H1 (cell line): ENCODE data around the gene TFAP2A. TPM values are rescaled to one million over a fixed set of nuclear protein-coding genes. Genes with fewer than 3 reads are reported as not detected.

Source experiments
- CTCF ChIA-PET: fragments of 300-600 bp; sonication (Branson Sonifier 250); formaldehyde crosslinking; loops from one replicate; lab custom pipeline; 2021; ENCODE audit not compliant: partially characterized antibody; lab: Charles Lee
- POLR2A ChIA-PET: fragments of 300-600 bp; sonication (Branson Sonifier 250); formaldehyde crosslinking; loops from one replicate; lab custom pipeline; 2021; ENCODE audit warnings: inconsistent platforms; ENCODE audit not compliant: partially characterized antibody; lab: Charles Lee
- DNase-seq, 2 experiments: peaks; one replicate each; pipeline versions ENCODE4 v3.0.0 to v3.0.0-alpha.2; 2010 to 2022; ENCODE audit warnings: low spot score in 2 of 2, low read depth in 1 of 2, mixed read lengths in 1 of 2
- FAIRE-seq: peaks from 2 replicates; lab custom pipeline; 2011; peaks lifted over from hg19 to GRCh38; lab: Jason Lieb, UNC
- H2AFZ ChIP-seq: 2 replicates; pipeline ENCODE4 v1.8.1; 2012; ENCODE audit warnings: low read length, inconsistent platforms
- H2AK5ac ChIP-seq: 2 replicates; pipeline ENCODE4 v1.6.1; 2013; ENCODE audit warnings: low read depth, low read length
- H2BK120ac ChIP-seq: replicated peaks from 2 replicates; pipeline ENCODE3; 2013; ENCODE audit warnings: low read depth, low read length, inconsistent platforms
- H2BK12ac ChIP-seq: 2 replicates; pipeline ENCODE4 v1.6.1; 2013; ENCODE audit warnings: low read depth, low read length
- H2BK15ac ChIP-seq: 2 replicates; pipeline ENCODE4 v1.6.1; 2013; ENCODE audit warnings: low read length
- H2BK20ac ChIP-seq: 2 replicates; pipeline ENCODE4 v1.6.1; 2013; ENCODE audit warnings: low read length
- H2BK5ac ChIP-seq: 2 replicates; pipeline ENCODE4 v1.6.1; 2013; ENCODE audit warnings: low read depth, low read length
- H3K14ac ChIP-seq: 2 replicates; pipeline ENCODE4 v1.6.1; 2013; ENCODE audit warnings: inconsistent platforms; ENCODE audit not compliant: insufficient read length
- H3K18ac ChIP-seq: 2 replicates; pipeline ENCODE4 v1.6.1; 2013; ENCODE audit warnings: low read length; ENCODE audit errors: extremely low read depth
- H3K23ac ChIP-seq: 2 replicates; pipeline ENCODE4 v1.6.1; 2013; ENCODE audit warnings: inconsistent platforms; ENCODE audit not compliant: insufficient read length
- H3K23me2 ChIP-seq: 2 replicates; pipeline ENCODE4 v1.6.1; 2013; ENCODE audit warnings: low read depth, low read length
- H3K27ac ChIP-seq: 2 replicates; pipeline ENCODE4 v1.6.1; 2011; ENCODE audit warnings: low read depth, low read length, inconsistent platforms
- H3K27me3 ChIP-seq, 4 experiments: replicated peaks in 1 of 4; 1 replicate in 1 of 4; 2 replicates in 3 of 4; pipeline versions ENCODE4 v1.6.1 to v1.8.1; 2011 to 2013; ENCODE audit warnings: low read length in 3 of 4, mild to moderate bottlenecking in 3 of 4, inconsistent platforms in 2 of 4, mixed read lengths in 2 of 4, moderate library complexity in 1 of 4; ENCODE audit not compliant: control insufficient read depth in 3 of 4, insufficient read depth in 3 of 4; ENCODE audit errors: extremely low read depth in 1 of 4
- H3K36me3 ChIP-seq, 4 experiments: 2 replicates each; pipeline versions ENCODE4 v1.6.1 to v1.8.1; 2011 to 2013; ENCODE audit warnings: mild to moderate bottlenecking in 4 of 4, low read length in 3 of 4, moderate library complexity in 2 of 4, control low read depth in 1 of 4, inconsistent platforms in 1 of 4; ENCODE audit not compliant: insufficient read depth in 4 of 4, control insufficient read depth in 2 of 4
- H3K4ac ChIP-seq: replicated peaks from 2 replicates; pipeline ENCODE3; 2013; ENCODE audit warnings: low read length, low read depth, mixed read lengths, inconsistent platforms; ENCODE audit not compliant: insufficient read length
- H3K4me1 ChIP-seq, 4 experiments: replicated peaks in 1 of 4; 1 replicate in 1 of 4; 2 replicates in 3 of 4; pipeline versions ENCODE4 v1.6.1 to v1.8.1; 2011 to 2013; ENCODE audit warnings: low read length in 3 of 4, inconsistent platforms in 2 of 4, mixed read lengths in 1 of 4; ENCODE audit not compliant: insufficient read depth in 4 of 4, control insufficient read depth in 3 of 4
- H3K4me2 ChIP-seq, 2 experiments: 2 replicates each; pipeline versions ENCODE4 v1.6.1 to v1.8.1; 2011 to 2013; ENCODE audit warnings: low read depth in 2 of 2, low read length in 2 of 2, control low read depth in 1 of 2, inconsistent platforms in 1 of 2, mild to moderate bottlenecking in 1 of 2; ENCODE audit not compliant: insufficient read depth in 1 of 2
- H3K4me3 ChIP-seq, 4 experiments: fragments of 200-600, 300-600 bp in 1 of 4; sonication (generic), shearing (Covaris generic), sonication (Bioruptor Twin) in 1 of 4; 2 replicates each; pipeline versions ENCODE4 v1.5.1 to v1.8.1; 2011 to 2016; ENCODE audit warnings: low read length in 4 of 4, low read depth in 3 of 4, control low read depth in 2 of 4, inconsistent platforms in 2 of 4, mild to moderate bottlenecking in 2 of 4, mixed read lengths in 1 of 4, moderate library complexity in 1 of 4; ENCODE audit not compliant: insufficient read depth in 2 of 4; ENCODE audit errors: extremely low read depth in 1 of 4
- H3K56ac ChIP-seq: replicated peaks from 2 replicates; pipeline ENCODE3; 2013; ENCODE audit warnings: low read depth, mild to moderate bottlenecking, mixed read lengths, low read length, inconsistent platforms; ENCODE audit not compliant: insufficient read length
- H3K79me1 ChIP-seq: 2 replicates; pipeline ENCODE4 v1.6.1; 2013; ENCODE audit warnings: low read depth, low read length, control low read depth
- H3K79me2 ChIP-seq, 2 experiments: 2 replicates each; pipeline versions ENCODE4 v1.6.1 to v1.8.1; 2012 to 2013; ENCODE audit warnings: low read length in 2 of 2, mild to moderate bottlenecking in 2 of 2, inconsistent platforms in 1 of 2; ENCODE audit not compliant: insufficient read depth in 2 of 2, control insufficient read depth in 1 of 2
- H3K9ac ChIP-seq, 4 experiments: replicated peaks in 1 of 4; 1 replicate in 1 of 4; 2 replicates in 3 of 4; pipeline versions ENCODE4 v1.6.1 to v1.8.1; 2011 to 2013; ENCODE audit warnings: low read depth in 3 of 4, low read length in 3 of 4, control low read depth in 2 of 4, mild to moderate bottlenecking in 2 of 4, moderate library complexity in 2 of 4, inconsistent platforms in 1 of 4; ENCODE audit errors: extremely low read depth in 1 of 4
- H3K9me3 ChIP-seq, 2 experiments: 2 replicates each; pipeline versions ENCODE4 v1.6.1 to v1.8.1; 2012 to 2013; ENCODE audit warnings: mild to moderate bottlenecking in 2 of 2, moderate library complexity in 2 of 2, control low read depth in 1 of 2, inconsistent platforms in 1 of 2, low read depth in 1 of 2, low read length in 1 of 2, mixed read lengths in 1 of 2; ENCODE audit not compliant: insufficient read depth in 2 of 2
- H4K20me1 ChIP-seq, 2 experiments: replicated peaks in 1 of 2; 2 replicates each; pipeline versions ENCODE3 to v1.8.1; 2011 to 2013; ENCODE audit warnings: inconsistent platforms in 2 of 2, low read length in 2 of 2, mild to moderate bottlenecking in 1 of 2; ENCODE audit not compliant: insufficient read depth in 2 of 2, control insufficient read depth in 1 of 2
- H4K5ac ChIP-seq: 2 replicates; pipeline ENCODE4 v1.6.1; 2013; ENCODE audit warnings: low read length, low read depth, mixed read lengths, inconsistent platforms; ENCODE audit not compliant: insufficient read length
- H4K8ac ChIP-seq: 2 replicates; pipeline ENCODE4 v1.8.0; 2013; ENCODE audit warnings: mild to moderate bottlenecking, moderate library complexity, low read length, inconsistent platforms; ENCODE audit not compliant: insufficient read depth; ENCODE audit errors: extremely low read depth
- H4K91ac ChIP-seq: replicated peaks from 2 replicates; pipeline ENCODE3; 2013; ENCODE audit warnings: low read length, mixed read lengths, inconsistent platforms; ENCODE audit not compliant: insufficient read length
- GTF2F1 ChIP-seq: IDR thresholded peaks from 2 replicates; pipeline ENCODE4 v1.6.1; 2012; ENCODE audit warnings: low read depth, low read length, improper control_type of control experiment, borderline replicate concordance
- KDM1A ChIP-seq: fragments of 200-600, 300-600 bp; sonication (generic); IDR thresholded peaks from 2 replicates; pipeline ENCODE4 v1.7.1; 2016; ENCODE audit warnings: mild to moderate bottlenecking, low read length, borderline replicate concordance
- KDM5A ChIP-seq: fragments of 200-600 bp; IDR thresholded peaks from 2 replicates; pipeline ENCODE4 v1.7.1; 2012; ENCODE audit warnings: mild to moderate bottlenecking, low read length, inconsistent platforms, mixed read lengths
- NRF1 ChIP-seq: IDR thresholded peaks from 2 replicates; pipeline ENCODE4 v1.6.1; 2011; ENCODE audit warnings: mild to moderate bottlenecking, low read depth, low read length, improper control_type of control experiment
- RAD21 ChIP-seq, 2 experiments: IDR thresholded peaks in 1 of 2; conservative IDR thresholded peaks in 1 of 2; 2 replicates each; pipeline ENCODE4 v1.6.1; 2011; ENCODE audit warnings: low read depth in 2 of 2, low read length in 2 of 2, improper control_type of control experiment in 1 of 2, inconsistent platforms in 1 of 2, mild to moderate bottlenecking in 1 of 2, moderate library complexity in 1 of 2
- RBBP5 ChIP-seq: IDR thresholded peaks from 2 replicates; pipeline ENCODE4 v1.7.1; 2012; ENCODE audit warnings: low read depth, mild to moderate bottlenecking, inconsistent platforms, low read length, moderate library complexity, borderline replicate concordance
- RFX5 ChIP-seq: IDR thresholded peaks from 2 replicates; pipeline ENCODE4 v1.6.1; 2011; ENCODE audit warnings: low read depth, low read length, improper control_type of control experiment, borderline replicate concordance
- SIN3A ChIP-seq, 2 experiments: IDR thresholded peaks in 1 of 2; conservative IDR thresholded peaks in 1 of 2; 2 replicates each; pipeline ENCODE4 v1.6.1; 2011 to 2012; ENCODE audit warnings: low read length in 2 of 2, improper control_type of control experiment in 1 of 2, low read depth in 1 of 2, mild to moderate bottlenecking in 1 of 2
- SIRT6 ChIP-seq: IDR thresholded peaks from one replicate; pipeline ENCODE4 v1.7.1; 2012; ENCODE audit warnings: low read length, inconsistent platforms
- SRF ChIP-seq: IDR thresholded peaks from 2 replicates; pipeline ENCODE4 v1.6.1; 2011; ENCODE audit warnings: mild to moderate bottlenecking, low read depth, low read length, moderate library complexity
- TAF7 ChIP-seq: optimal IDR thresholded peaks from 2 replicates; pipeline ENCODE3; 2011; ENCODE audit warnings: low read depth, mild to moderate bottlenecking, inconsistent platforms, low read length, moderate library complexity, borderline replicate concordance
- WGBS, 2 experiments: shearing (Covaris generic) in 1 of 2; methylation state at CpG; one replicate each; pipeline versions ENCODE4 v1.1.6 to v1.1.7; 2013 to 2015; ENCODE audit warnings: low lambda C conversion rate in 2 of 2, mixed read lengths in 2 of 2, inconsistent platforms in 1 of 2, low coverage in 1 of 2, missing lambda C conversion rate in 1 of 2; ENCODE audit not compliant: insufficient replicate concordance in 2 of 2, insufficient coverage in 1 of 2, insufficient read length in 1 of 2; ENCODE audit errors: extremely low coverage in 1 of 2, missing lambda C conversion rate in 1 of 2; 5-methylcytosine and 5-hydroxymethylcytosine counted together
- polyA plus RNA-seq, 7 experiments: library from polyadenylated mRNA; depleted of rRNA in 3 of 7; stranded (reverse) in 5 of 7; unstranded in 2 of 7; fragments of >200 nt in 5 of 7; fragments of 200-250 nt in 2 of 7; gene quantifications; 1 replicate in 5 of 7; 2 replicates in 1 of 7; 4 replicates in 1 of 7; pipeline versions ENCODE4 v1.2.1 to v1.2.3, GENCODE V29; 2011 to 2013; ENCODE audit warnings: missing spikeins in 2 of 7, mixed read lengths in 2 of 7
- total RNA-seq: library from RNA; stranded (reverse); fragmentation: NEBNext Ultra II Directional; extraction: Animal tissue kit (Norgen Biotek cat#: 25700); gene quantifications from 2 replicates; pipeline ENCODE4 v1.2.1, GENCODE V29; 2021
- TF ChIP-seq, protein P1 (sequence below): IDR thresholded peaks from 2 replicates; pipeline ENCODE4 v1.6.1; 2012; ENCODE audit warnings: inconsistent platforms

Gene TFAP2A
- total and polyA plus RNA-seq, 2 of the 8 experiments (the other 6 are each of a cell fraction or from before 2014, with no cell fraction given) = 0.23 TPM; not detected in 1

- DNase-seq (no peak), FAIRE-seq (no peak)
- POLR2A ChIA-PET = no interaction called here
- no peak overlapping the region for H2BK5ac ChIP-seq
- no peak overlapping the region for H2AK5ac ChIP-seq
- H3K27ac ChIP-seq = no peak overlapping the region
- no peak overlapping the region for H3K18ac ChIP-seq
- H3K4me3 ChIP-seq = no peak overlapping the region
- H4K5ac ChIP-seq = no peak overlapping the region
- no peaks in the 10 kb centered on the region for H3K79me2 ChIP-seq
- H3K27me3 ChIP-seq = no peaks in the 10 kb centered on the region
- no peak overlapping the region for H3K56ac ChIP-seq
- no peaks in the 10 kb centered on the region; a peak in 1 of 7 replicates for H3K4me1 ChIP-seq
- no peaks in the 10 kb centered on the region for H3K23me2 ChIP-seq
- H3K23ac ChIP-seq = no peak overlapping the region
- H2BK15ac ChIP-seq = no peak overlapping the region
- no peaks in the 10 kb centered on the region for H3K79me1 ChIP-seq
- WGBS, 2 experiments = 85% methylated on average over 1 of the region's 1 CpG; no CpG with 5 or more reads in 1 of the 2 experiments
- H3K36me3 ChIP-seq = no peaks in the 10 kb centered on the region
- H3K9ac ChIP-seq = no peak overlapping the region
- H3K14ac ChIP-seq = no peak overlapping the region
- H2BK12ac ChIP-seq = no peak overlapping the region
- no peaks in the 10 kb centered on the region for H3K9me3 ChIP-seq
- no peak overlapping the region for H3K4me2 ChIP-seq
- no peak overlapping the region for H4K91ac ChIP-seq
- no peak for TF ChIP-seq GTF2F1
- no peak for TF ChIP-seq SIRT6
- TF ChIP-seq NRF1 = no peak
- no peak for TF ChIP-seq KDM5A
- TF ChIP-seq RFX5 = no peak
- no peak for TF ChIP-seq RBBP5
- TF ChIP-seq RAD21 (IDR thresholded peaks at IDR 0.05 in 1 of 2, conservative IDR thresholded peaks at IDR 0.05 in 1 of 2; ENCODE audit: low read depth in 2 of 2, low read length in 2 of 2) = no peak
- TF ChIP-seq SIN3A (conservative IDR thresholded peaks at IDR 0.05 in 1 of 2, IDR thresholded peaks at IDR 0.05 in 1 of 2; ENCODE audit: low read depth in 1 of 2, low read length in 2 of 2) = no peak
- TF ChIP-seq TAF7 = no peak
- TF ChIP-seq KDM1A = no peak
- no peak for TF ChIP-seq SRF
- TF ChIP-seq, protein P1, sequence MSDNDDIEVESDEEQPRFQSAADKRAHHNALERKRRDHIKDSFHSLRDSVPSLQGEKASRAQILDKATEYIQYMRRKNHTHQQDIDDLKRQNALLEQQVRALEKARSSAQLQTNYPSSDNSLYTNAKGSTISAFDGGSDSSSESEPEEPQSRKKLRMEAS = no peak
- H2BK120ac ChIP-seq = no peak overlapping the region
- no peak overlapping the region for H2AFZ ChIP-seq
- H4K8ac ChIP-seq = no peak overlapping the region
- H4K20me1 ChIP-seq = no peaks in the 10 kb centered on the region
- CTCF ChIA-PET = interaction anchor here (0.6 kb wide), 2 partner anchors 208 to 424 kb away, joined by 3 to 4 read pairs; partner anchors contain the start of gene GCM2
- no peak overlapping the region for H2BK20ac ChIP-seq
- no peak overlapping the region for H3K4ac ChIP-seq
Measured at GRCh38 chr6:10458287-10458686, 43.4 kb upstream of the TFAP2A start.
